ENCODE data around the gene TIPRL.
A peak's percentile ranks its signal among the peaks of the same experiment; 100 is the strongest.
"Not testable (repeated sequence)": the region's sequence is repeated elsewhere in the genome, so short reads cannot be mapped to it uniquely, and the experiment has no call there.

TIPRL gene

DNA sequence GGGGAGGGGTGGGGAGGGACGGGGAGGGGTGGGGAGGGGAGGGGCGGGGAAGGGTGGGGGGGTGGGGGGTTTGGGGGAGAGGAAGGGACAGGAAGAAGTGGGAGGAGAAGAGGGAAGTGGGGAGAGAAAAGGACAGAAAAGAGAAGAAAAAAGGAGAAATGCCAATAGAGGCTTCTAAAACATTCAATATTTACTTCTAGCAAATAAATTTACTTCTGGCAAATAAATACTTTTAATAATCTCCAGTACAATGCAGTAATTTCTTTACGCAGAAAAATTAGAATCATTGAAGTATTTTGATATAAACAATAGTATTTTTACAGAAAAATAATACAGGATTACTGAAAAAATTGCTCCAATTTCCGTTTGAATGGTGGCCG, 32.6 kb upstream of the TIPRL start:
- H3K27me3 ChIP-seq (ENCODE audit: low read depth), result no peaks in the 10 kb centered on the region
- no peaks in the 10 kb centered on the region for H3K36me3 ChIP-seq (replicated peaks)
- H3K4me1 ChIP-seq, result peaks cover 3% of the 10 kb centered on the region; the same call in 1 of the 2 replicates
- DNase-seq (ENCODE audit: low spot score in 2 of 2), result no peak
- no peaks in the 10 kb centered on the region for H3K9me3 ChIP-seq
- H3K4me3 ChIP-seq, result no peak overlapping the region
- in situ Hi-C loops (cut with MboI; ENCODE audit: low sequenced_read_pairs), result no loop called here

DNA sequence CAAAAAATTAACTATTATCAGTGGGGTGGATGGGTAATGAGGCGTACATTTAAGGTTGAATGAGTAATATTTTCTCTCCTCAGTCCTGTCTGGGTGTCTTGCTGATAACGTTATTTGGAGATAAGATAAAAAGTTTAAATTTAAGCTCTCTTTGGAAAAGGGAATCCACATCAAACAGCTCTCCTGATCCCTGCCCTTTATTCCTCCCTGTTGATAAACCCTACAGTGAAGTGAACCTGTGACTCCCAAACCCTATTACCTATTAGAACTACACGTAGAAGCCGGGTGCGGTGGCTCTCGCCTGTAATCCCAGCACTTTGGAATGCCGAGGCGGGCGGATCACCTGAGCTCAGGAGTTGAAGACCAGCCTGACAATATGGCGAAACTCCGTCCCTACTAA, 32.1 kb upstream of the TIPRL start:
- H3K4me3 ChIP-seq, result no peak overlapping the region
- DNase-seq (ENCODE audit: low spot score in 2 of 2), result no peak

GRCh38 chr1:168148916-168149315, 29.8 kb upstream of the TIPRL start:
- in situ Hi-C loops (cut with MboI; ENCODE audit: low sequenced_read_pairs), result no loop called here
- Histone ChIP-seq H3K9me3 (no peaks in the 10 kb centered on the region), H3K36me3 (replicated peaks) (no peaks in the 10 kb centered on the region), H3K27me3 (ENCODE audit: low read depth) (no peaks in the 10 kb centered on the region), H3K4me1 (peaks cover 3% of the 10 kb centered on the region; the same call in 1 of the 2 replicates), H3K4me3 (no peak overlapping the region)
- DNase-seq (ENCODE audit: low spot score in 2 of 2), result no peak

More for the DNA sequence above, 32.1 kb upstream of the TIPRL start:
- Histone ChIP-seq H3K36me3 (replicated peaks) (no peaks in the 10 kb centered on the region), H3K27me3 (ENCODE audit: low read depth) (no peaks in the 10 kb centered on the region), H3K9me3 (no peaks in the 10 kb centered on the region), H3K4me1 (peaks cover 3% of the 10 kb centered on the region; the same call in 1 of the 2 replicates)
- in situ Hi-C loops (cut with MboI; ENCODE audit: low sequenced_read_pairs), result no loop called here

- H3K36me3 ChIP-seq (replicated peaks), result no peaks in the 10 kb centered on the region
These were observed 28.5 kb upstream of the TIPRL start for GRCh38 chr1:168150283-168150682.

DNA sequence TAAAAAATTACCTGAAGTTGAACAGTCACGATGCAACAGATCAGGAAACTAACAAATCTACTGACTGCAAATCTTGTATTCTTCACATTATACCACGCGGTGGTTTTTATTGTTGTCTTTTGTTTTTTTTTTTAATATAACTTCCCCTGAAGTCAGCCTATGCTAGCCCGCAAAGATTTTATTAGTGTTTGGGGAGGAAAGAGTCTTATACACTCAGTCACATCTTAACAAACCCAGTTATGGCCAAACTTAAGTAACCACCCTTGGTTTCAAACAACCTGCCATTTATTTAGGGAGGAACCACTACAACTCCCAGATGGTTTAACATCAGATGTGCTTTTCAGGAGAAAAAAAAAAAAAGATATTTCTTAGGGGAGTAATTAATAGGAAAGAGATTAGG, 26.8 kb upstream of the TIPRL start:
- Histone ChIP-seq H3K4me3 (no peak overlapping the region), H3K36me3 (replicated peaks) (no peaks in the 10 kb centered on the region), H3K4me1 (no peaks in the 10 kb centered on the region), H3K9me3 (no peaks in the 10 kb centered on the region), H3K27me3 (ENCODE audit: low read depth) (no peaks in the 10 kb centered on the region)
- in situ Hi-C loops (cut with MboI; ENCODE audit: low sequenced_read_pairs), result no loop called here
- DNase-seq (ENCODE audit: low spot score in 2 of 2), result no peak

More at GRCh38 chr1:168150283-168150682, 28.5 kb upstream of the TIPRL start:
- Histone ChIP-seq H3K4me3 (no peak overlapping the region), H3K27me3 (ENCODE audit: low read depth) (no peaks in the 10 kb centered on the region), H3K9me3 (no peaks in the 10 kb centered on the region), H3K4me1 (peaks cover 3% of the 10 kb centered on the region; the same call in 1 of the 2 replicates)
- in situ Hi-C loops (cut with MboI; ENCODE audit: low sequenced_read_pairs), result no loop called here
- no peak for DNase-seq (ENCODE audit: low spot score in 2 of 2)

GRCh38 chr1:168154707-168155106, 24.1 kb upstream of the TIPRL start:
- H3K4me1 ChIP-seq; H3K4me3 ChIP-seq; H3K27me3 ChIP-seq (ENCODE audit: low read depth); H3K9me3 ChIP-seq; DNase-seq (ENCODE audit: low spot score in 2 of 2); H3K36me3 ChIP-seq (replicated peaks); in situ Hi-C loops (cut with MboI; ENCODE audit: low sequenced_read_pairs): not testable (repeated sequence)

- 0 out of 2 replicates have a peak, but pooled peaks cover 7% of the 10 kb centered on the region for H3K9me3 ChIP-seq
- in situ Hi-C loops (cut with MboI; ENCODE audit: low sequenced_read_pairs), result no loop called here
- no peaks in the 10 kb centered on the region for H3K36me3 ChIP-seq (replicated peaks)
- H3K4me3 ChIP-seq, result no peak overlapping the region
- no peaks in the 10 kb centered on the region for H3K4me1 ChIP-seq
- DNase-seq (ENCODE audit: low spot score in 2 of 2), result no peak
- no peaks in the 10 kb centered on the region for H3K27me3 ChIP-seq (ENCODE audit: low read depth)
These were observed 22.9 kb upstream of the TIPRL start for GRCh38 chr1:168155910-168156309.

DNA sequence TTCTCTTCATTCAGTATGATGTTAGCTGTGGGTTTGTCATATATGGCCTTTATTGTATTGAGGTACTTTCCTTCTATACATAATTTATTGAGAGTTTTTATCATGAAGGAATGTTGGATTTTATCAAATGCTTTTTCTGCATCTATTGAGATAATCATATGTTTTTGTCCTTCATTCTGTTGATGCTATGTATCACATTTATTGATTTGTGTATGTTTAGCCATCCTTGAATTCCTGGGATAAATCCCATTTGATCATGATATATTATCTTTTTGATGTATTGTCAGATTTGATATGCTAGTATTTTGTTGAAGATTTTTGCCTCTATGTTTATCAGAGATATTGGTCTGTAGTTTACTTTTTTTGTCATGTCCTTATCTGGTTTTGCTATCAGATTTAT, 21.1 kb upstream of the TIPRL start:
- no peaks in the 10 kb centered on the region for H3K27me3 ChIP-seq (ENCODE audit: low read depth)
- no peaks in the 10 kb centered on the region for H3K4me1 ChIP-seq
- H3K4me3 ChIP-seq, result no peak overlapping the region
- 0 out of 2 replicates have a peak, but pooled peaks cover 7% of the 10 kb centered on the region for H3K9me3 ChIP-seq
- no peak for DNase-seq (ENCODE audit: low spot score in 2 of 2)
- in situ Hi-C loops (cut with MboI; ENCODE audit: low sequenced_read_pairs), result no loop called here
- H3K36me3 ChIP-seq (replicated peaks), result no peaks in the 10 kb centered on the region

DNA sequence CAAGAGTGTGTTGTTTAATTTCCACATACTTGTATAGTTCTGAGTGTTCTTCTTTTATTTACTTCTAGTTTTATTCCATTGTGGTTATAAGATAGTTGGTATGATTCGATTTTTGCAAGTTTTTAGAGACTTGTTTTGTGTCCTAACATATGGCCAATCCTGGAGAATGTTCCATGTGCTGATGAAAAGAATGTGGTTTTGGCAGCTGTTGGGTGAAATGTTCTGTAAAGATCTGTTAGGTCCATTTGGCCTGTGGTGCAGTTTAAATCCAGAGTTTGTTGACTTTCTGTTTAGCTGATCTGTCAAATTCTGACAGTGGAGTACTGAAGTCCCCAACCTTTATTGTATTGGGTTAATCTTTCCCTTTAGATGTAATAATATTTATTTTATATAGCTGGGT, 19.5 kb upstream of the TIPRL start:
- no peak for DNase-seq (ENCODE audit: low spot score in 2 of 2)
- Histone ChIP-seq H3K9me3 (0 out of 2 replicates have a peak, but pooled peaks cover 7% of the 10 kb centered on the region), H3K36me3 (replicated peaks) (no peaks in the 10 kb centered on the region), H3K27me3 (ENCODE audit: low read depth) (no peaks in the 10 kb centered on the region), H3K4me3 (no peak overlapping the region), H3K4me1 (no peaks in the 10 kb centered on the region)
- in situ Hi-C loops (cut with MboI; ENCODE audit: low sequenced_read_pairs), result no loop called here

DNA sequence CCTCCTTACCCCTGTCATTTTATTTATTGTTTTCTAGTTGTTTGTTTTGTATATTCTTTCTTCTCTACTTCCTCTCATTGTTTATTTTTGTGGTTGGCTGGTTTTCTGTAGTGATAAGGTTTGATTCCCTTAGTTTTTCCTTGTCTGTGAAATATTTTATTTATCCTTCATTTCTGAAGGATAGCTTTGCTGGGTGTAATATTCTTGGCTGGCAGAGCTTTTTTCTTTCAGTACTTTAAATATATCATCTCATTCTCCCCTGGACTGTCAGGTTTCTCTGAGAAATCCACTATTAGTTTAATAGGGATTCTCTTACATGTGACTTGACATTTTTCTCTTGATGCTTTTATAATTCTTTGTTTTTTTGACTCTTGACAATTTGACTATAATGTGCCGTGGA, 18.8 kb upstream of the TIPRL start:
- Histone ChIP-seq H3K36me3 (replicated peaks) (no peaks in the 10 kb centered on the region), H3K4me1 (no peaks in the 10 kb centered on the region), H3K4me3 (no peak overlapping the region), H3K27me3 (ENCODE audit: low read depth) (no peaks in the 10 kb centered on the region), H3K9me3 (0 out of 2 replicates have a peak, but pooled peaks cover 7% of the 10 kb centered on the region)
- no peak for DNase-seq (ENCODE audit: low spot score in 2 of 2)
- in situ Hi-C loops (cut with MboI; ENCODE audit: low sequenced_read_pairs), result no loop called here

DNA sequence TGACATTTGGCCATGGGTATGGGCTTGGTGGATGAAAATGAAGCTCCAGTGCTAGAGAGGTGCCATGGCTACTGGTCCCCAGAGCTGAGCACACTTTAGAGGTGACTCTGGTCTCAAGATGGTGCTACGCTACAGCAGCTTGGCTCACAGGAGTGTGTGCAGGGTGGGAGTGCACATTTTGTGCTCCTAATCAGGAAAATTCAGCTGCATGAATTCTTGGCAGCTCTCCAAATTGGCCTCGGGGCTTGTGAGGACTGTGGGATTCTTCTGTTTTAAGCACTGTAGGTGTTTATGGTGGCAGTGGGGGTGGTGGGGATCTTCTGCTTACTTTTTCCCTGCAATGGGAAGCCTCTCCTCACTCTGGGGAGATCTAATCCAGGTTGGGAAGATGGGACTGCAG, 17.3 kb upstream of the TIPRL start:
- DNase-seq (ENCODE audit: low spot score in 2 of 2), result peak in 1 of 2 experiments; percentile 71
- H3K4me3 ChIP-seq, result no peak overlapping the region
- in situ Hi-C loops (cut with MboI; ENCODE audit: low sequenced_read_pairs), result no loop called here
- no peaks in the 10 kb centered on the region for H3K36me3 ChIP-seq (replicated peaks)
- H3K9me3 ChIP-seq, result 0 out of 2 replicates have a peak, but pooled peaks cover 7% of the 10 kb centered on the region
- no peaks in the 10 kb centered on the region for H3K27me3 ChIP-seq (ENCODE audit: low read depth)
- no peaks in the 10 kb centered on the region for H3K4me1 ChIP-seq

DNA sequence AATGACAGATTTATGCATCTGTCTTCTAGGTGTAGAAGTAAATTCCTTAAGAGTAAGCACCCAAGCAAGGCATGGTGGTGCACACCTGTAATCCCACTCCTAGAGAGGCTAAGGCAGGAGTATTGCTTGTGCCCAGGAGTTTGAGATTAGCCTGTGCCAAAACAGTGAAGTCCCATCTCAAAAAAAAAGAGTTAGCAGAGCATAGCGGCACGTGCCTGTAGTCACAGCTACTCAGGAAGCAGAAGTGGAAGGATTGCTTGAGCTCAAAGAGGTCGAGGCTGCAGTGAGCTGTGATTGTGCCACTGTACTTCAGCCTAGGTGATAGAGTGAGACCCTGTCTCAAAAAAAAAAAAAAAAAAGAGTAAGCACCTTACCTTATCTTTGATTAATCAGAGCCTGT, 15.1 kb upstream of the TIPRL start:
- in situ Hi-C loops (cut with MboI; ENCODE audit: low sequenced_read_pairs), result no loop called here
- Histone ChIP-seq H3K4me1 (no peaks in the 10 kb centered on the region), H3K4me3 (no peak overlapping the region)

DNA sequence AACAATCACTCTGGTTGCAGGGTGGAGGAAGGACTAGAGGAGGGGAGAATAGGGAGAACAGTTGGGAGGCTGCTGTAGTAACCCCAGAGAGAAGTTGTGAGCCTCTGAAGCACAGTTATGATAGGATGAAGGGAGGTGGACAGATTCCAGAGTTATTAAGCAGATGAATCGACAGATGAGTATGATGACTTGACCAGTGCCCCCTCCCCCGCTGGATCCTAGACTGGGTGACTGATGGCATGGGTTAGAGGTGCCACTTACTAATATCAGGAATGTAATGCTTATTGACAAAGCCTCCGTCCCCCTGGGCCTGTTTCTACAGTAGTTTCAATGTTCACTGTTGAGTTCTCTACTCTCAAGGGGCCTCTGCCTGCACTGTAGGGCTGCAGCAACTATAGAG, 14.0 kb upstream of the TIPRL start:
- H3K27me3 ChIP-seq (ENCODE audit: low read depth), result no peaks in the 10 kb centered on the region
- in situ Hi-C loops (cut with MboI; ENCODE audit: low sequenced_read_pairs), result no loop called here
- no peak for DNase-seq (ENCODE audit: low spot score in 2 of 2)
- H3K9me3 ChIP-seq, result no peaks in the 10 kb centered on the region
- no peaks in the 10 kb centered on the region for H3K36me3 ChIP-seq (replicated peaks)
- no peaks in the 10 kb centered on the region for H3K4me1 ChIP-seq
- H3K4me3 ChIP-seq, result no peak overlapping the region

More for the DNA sequence above, 15.1 kb upstream of the TIPRL start:
- DNase-seq (ENCODE audit: low spot score in 2 of 2), result no peak
- Histone ChIP-seq H3K27me3 (ENCODE audit: low read depth) (no peaks in the 10 kb centered on the region), H3K36me3 (replicated peaks) (no peaks in the 10 kb centered on the region), H3K9me3 (0 out of 2 replicates have a peak, but pooled peaks cover 2% of the 10 kb centered on the region)

DNA sequence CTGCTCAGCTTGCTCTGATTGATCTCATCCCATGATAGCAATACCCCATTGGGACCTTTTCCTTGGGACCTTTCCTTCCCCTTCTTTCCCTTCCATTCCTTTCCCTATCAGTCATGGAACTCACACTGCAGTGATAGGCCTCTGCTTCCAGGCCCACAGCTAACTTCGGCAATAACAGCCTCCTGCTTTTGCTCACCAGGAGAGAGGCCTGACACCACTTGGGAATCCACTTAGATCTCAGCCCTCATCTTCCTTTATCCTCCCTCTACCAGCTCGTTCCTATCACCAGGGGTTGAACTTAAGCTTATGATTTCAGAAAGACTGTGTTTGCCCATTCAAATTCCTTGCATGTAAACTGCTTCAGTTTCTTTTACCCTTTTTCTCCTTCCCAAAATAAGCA, 11.0 kb upstream of the TIPRL start:
- in situ Hi-C loops (cut with MboI; ENCODE audit: low sequenced_read_pairs), result no loop called here
- DNase-seq (ENCODE audit: low spot score in 2 of 2), result no peak
- H3K27me3 ChIP-seq (ENCODE audit: low read depth), result no peaks in the 10 kb centered on the region
- no peak overlapping the region for H3K4me3 ChIP-seq
- H3K4me1 ChIP-seq, result no peaks in the 10 kb centered on the region
- H3K36me3 ChIP-seq (replicated peaks), result no peaks in the 10 kb centered on the region
- no peaks in the 10 kb centered on the region for H3K9me3 ChIP-seq

Measured in HAP-1 (cell line).